A673 (cell line): ENCODE data around the gene TMEM240.

Source experiments
- CTCF ChIP-seq: fragments of 300-800, 200-600 bp; sonication (generic); conservative IDR thresholded peaks from 2 replicates; pipeline ENCODE4 v1.5.1; 2017; ENCODE audit warnings: low read depth, mild to moderate bottlenecking, antibody characterized with exemption, low read length, moderate library complexity, mixed read lengths
- EZH2 ChIP-seq: fragments of 200-600 bp; sonication (generic); IDR thresholded peaks from 2 replicates; pipeline ENCODE4 v1.6.1; 2017; ENCODE audit warnings: borderline replicate concordance, low read depth, mild to moderate bottlenecking, mixed read lengths, antibody characterized with exemption, low read length; ENCODE audit not compliant: poor library complexity, severe bottlenecking

- TF ChIP-seq CTCF (no peak), EZH2 (no peak)
Observed at GRCh38 chr1:1577367-1578011, 37.1 kb upstream of the TMEM240 start.
